ENCODE data around the gene CDCP2.

Gene CDCP2

GRCh38 chr1:54171016-54171415, 18.2 kb upstream of the CDCP2 start:
- ATAC-seq: no peak
- TF ChIP-seq, protein P1, sequence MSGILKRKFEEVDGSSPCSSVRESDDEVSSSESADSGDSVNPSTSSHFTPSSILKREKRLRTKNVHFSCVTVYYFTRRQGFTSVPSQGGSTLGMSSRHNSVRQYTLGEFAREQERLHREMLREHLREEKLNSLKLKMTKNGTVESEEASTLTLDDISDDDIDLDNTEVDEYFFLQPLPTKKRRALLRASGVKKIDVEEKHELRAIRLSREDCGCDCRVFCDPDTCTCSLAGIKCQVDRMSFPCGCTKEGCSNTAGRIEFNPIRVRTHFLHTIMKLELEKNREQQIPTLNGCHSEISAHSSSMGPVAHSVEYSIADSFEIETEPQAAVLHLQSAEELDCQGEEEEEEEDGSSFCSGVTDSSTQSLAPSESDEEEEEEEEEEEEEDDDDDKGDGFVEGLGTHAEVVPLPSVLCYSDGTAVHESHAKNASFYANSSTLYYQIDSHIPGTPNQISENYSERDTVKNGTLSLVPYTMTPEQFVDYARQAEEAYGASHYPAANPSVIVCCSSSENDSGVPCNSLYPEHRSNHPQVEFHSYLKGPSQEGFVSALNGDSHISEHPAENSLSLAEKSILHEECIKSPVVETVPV (CRISPR knock-in tag; IDR thresholded peaks at IDR 0.05): no peak
- TF ChIP-seq GLIS3 (CRISPR knock-in tag; IDR thresholded peaks at IDR 0.05): no peak
- no peak for TF ChIP-seq BACH2 (CRISPR knock-in tag; IDR thresholded peaks at IDR 0.05; ENCODE audit: borderline replicate concordance)
- TF ChIP-seq ZC3H10 (CRISPR knock-in tag; IDR thresholded peaks at IDR 0.05): no peak
- no peak for TF ChIP-seq PPARA (CRISPR knock-in tag; IDR thresholded peaks at IDR 0.05; ENCODE audit: borderline replicate concordance)
- TF ChIP-seq ZNF70 (CRISPR knock-in tag; IDR thresholded peaks at IDR 0.05): no peak
- TF ChIP-seq ISL1 (CRISPR knock-in tag; IDR thresholded peaks at IDR 0.05): no peak
- no peak for TF ChIP-seq ESRRG (CRISPR knock-in tag; IDR thresholded peaks at IDR 0.05)
- no peak for TF ChIP-seq ARNTL (CRISPR knock-in tag; IDR thresholded peaks at IDR 0.05; ENCODE audit: borderline replicate concordance, low read depth)
- TF ChIP-seq TOX (CRISPR knock-in tag; IDR thresholded peaks at IDR 0.05; ENCODE audit: borderline replicate concordance): no peak

- no peak for ATAC-seq
- TF ChIP-seq ZNF8 (CRISPR knock-in tag; IDR thresholded peaks at IDR 0.05): no peak
- no peak for TF ChIP-seq CSDC2 (CRISPR knock-in tag; IDR thresholded peaks at IDR 0.05)
- no peak for TF ChIP-seq TSHZ2 (CRISPR knock-in tag; IDR thresholded peaks at IDR 0.05)
- TF ChIP-seq, protein P1 (CRISPR knock-in tag; IDR thresholded peaks at IDR 0.05): no peak
- TF ChIP-seq POU6F1 (CRISPR knock-in tag; IDR thresholded peaks at IDR 0.05; ENCODE audit: borderline replicate concordance, low read depth): no peak
- TF ChIP-seq ZFP30 (CRISPR knock-in tag; IDR thresholded peaks at IDR 0.05): no peak
- TF ChIP-seq ZC3H10 (CRISPR knock-in tag; IDR thresholded peaks at IDR 0.05): no peak
- TF ChIP-seq ARNTL (CRISPR knock-in tag; IDR thresholded peaks at IDR 0.05; ENCODE audit: borderline replicate concordance, low read depth): no peak
- no peak for TF ChIP-seq TCF4 (CRISPR knock-in tag; IDR thresholded peaks at IDR 0.05; ENCODE audit: borderline replicate concordance)
- TF ChIP-seq, protein P2, sequence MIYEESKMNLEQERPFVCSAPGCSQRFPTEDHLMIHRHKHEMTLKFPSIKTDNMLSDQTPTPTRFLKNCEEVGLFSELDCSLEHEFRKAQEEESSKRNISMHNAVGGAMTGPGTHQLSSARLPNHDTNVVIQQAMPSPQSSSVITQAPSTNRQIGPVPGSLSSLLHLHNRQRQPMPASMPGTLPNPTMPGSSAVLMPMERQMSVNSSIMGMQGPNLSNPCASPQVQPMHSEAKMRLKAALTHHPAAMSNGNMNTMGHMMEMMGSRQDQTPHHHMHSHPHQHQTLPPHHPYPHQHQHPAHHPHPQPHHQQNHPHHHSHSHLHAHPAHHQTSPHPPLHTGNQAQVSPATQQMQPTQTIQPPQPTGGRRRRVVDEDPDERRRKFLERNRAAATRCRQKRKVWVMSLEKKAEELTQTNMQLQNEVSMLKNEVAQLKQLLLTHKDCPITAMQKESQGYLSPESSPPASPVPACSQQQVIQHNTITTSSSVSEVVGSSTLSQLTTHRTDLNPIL (CRISPR knock-in tag; IDR thresholded peaks at IDR 0.05; ENCODE audit: low read depth): no peak
Measured at GRCh38 chr1:54169068-54169467, 16.3 kb upstream of the CDCP2 start.

- no peak for TF ChIP-seq TOX (CRISPR knock-in tag; IDR thresholded peaks at IDR 0.05; ENCODE audit: borderline replicate concordance)
- ATAC-seq: no peak
Measured at GRCh38 chr1:54168206-54168965, 15.6 kb upstream of the CDCP2 start.

DNA sequence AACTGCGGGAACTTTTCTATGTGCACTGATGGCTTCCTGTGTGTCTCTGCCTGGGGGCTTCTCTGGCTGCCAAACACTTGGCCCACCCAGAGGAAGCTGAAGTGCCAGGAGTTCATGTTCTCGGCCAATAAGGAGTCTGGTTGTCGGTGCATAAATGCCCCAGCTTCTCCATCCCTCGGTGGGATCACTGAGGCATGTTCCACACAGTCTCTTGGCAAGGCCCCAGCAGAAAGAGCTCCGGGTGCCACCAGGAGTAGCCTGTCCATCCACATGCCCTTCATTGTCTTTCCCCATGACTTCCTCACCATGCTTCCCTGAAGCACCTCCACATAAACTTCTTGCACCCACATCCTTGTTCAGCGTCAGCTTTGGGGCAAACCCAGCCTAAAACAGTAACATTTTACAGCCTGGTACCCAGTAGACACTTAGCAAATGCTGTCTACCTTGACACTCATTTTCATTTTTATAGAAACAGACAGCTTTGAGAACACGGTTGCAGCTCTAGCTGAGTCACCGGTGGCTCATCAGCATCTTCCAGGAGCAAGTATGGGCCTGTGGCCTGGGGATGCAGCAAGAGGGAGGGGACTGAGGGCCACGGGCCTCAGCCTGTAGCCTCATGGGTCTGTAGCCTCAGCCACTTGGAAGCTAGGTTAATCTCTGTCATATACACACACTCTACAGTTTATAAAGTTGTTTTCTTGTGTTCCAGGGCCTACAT, 14.8 kb upstream of the CDCP2 start:
- peak; percentile 84 for ATAC-seq
- TF ChIP-seq OSR1 (CRISPR knock-in tag; IDR thresholded peaks at IDR 0.05): no peak
- no peak for TF ChIP-seq CSDC2 (CRISPR knock-in tag; IDR thresholded peaks at IDR 0.05)
- TF ChIP-seq, protein P3, sequence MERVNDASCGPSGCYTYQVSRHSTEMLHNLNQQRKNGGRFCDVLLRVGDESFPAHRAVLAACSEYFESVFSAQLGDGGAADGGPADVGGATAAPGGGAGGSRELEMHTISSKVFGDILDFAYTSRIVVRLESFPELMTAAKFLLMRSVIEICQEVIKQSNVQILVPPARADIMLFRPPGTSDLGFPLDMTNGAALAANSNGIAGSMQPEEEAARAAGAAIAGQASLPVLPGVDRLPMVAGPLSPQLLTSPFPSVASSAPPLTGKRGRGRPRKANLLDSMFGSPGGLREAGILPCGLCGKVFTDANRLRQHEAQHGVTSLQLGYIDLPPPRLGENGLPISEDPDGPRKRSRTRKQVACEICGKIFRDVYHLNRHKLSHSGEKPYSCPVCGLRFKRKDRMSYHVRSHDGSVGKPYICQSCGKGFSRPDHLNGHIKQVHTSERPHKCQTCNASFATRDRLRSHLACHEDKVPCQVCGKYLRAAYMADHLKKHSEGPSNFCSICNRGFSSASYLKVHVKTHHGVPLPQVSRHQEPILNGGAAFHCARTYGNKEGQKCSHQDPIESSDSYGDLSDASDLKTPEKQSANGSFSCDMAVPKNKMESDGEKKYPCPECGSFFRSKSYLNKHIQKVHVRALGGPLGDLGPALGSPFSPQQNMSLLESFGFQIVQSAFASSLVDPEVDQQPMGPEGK (CRISPR knock-in tag; IDR thresholded peaks at IDR 0.05; ENCODE audit: borderline replicate concordance): no peak
- TF ChIP-seq PPARA (CRISPR knock-in tag; IDR thresholded peaks at IDR 0.05; ENCODE audit: borderline replicate concordance): no peak
- no peak for TF ChIP-seq ZC3H10 (CRISPR knock-in tag; IDR thresholded peaks at IDR 0.05)
- TF ChIP-seq GLIS3 (CRISPR knock-in tag; IDR thresholded peaks at IDR 0.05): no peak
- no peak for TF ChIP-seq TSHZ2 (CRISPR knock-in tag; IDR thresholded peaks at IDR 0.05)
- no peak for TF ChIP-seq TCF4 (CRISPR knock-in tag; IDR thresholded peaks at IDR 0.05; ENCODE audit: borderline replicate concordance)
- TF ChIP-seq ZNF565 (CRISPR knock-in tag; conservative IDR thresholded peaks at IDR 0.05; ENCODE audit: low read depth): no peak

All from SK-N-SH treated with all-trans-retinoic acid at 6 μM for 48 hours (cell line).